ENCODE measurements around the gene CATSPERB.

DNA sequence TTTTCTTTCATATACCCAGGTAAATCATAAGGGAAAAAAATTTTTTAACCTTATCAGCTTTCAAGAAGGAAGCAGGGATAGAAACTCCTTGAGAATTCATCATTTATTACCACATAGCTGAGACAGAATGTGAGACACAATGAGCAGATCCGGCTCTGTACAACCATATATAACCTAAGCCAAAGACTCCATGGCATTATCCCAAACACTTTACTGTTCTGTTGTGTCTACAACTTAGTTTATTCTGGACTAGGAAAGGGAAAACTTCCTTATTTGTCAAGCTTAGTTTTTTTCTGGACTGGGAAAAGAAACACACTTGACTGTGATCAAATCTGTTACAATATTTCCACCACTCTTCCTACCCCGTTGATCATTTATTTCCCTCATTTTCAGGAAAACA, 38.3 kb upstream of the CATSPERB start:
- TF ChIP-seq CTCF (IDR thresholded peaks at IDR 0.05) (no peak), POLR2A (IDR thresholded peaks at IDR 0.05) (no peak)
